ENCODE data around the gene NRL.
"Not testable (repeated sequence)": the region's sequence is repeated elsewhere in the genome, so short reads cannot be mapped to it uniquely, and the experiment has no call there.

The NRL gene

GRCh38 chr14:24050753-24051152, 64.0 kb downstream of the NRL start:
- not testable (repeated sequence) for H3K4me1 ChIP-seq (ENCODE audit: control insufficient read depth, insufficient read depth, low read length)

GRCh38 chr14:24049002-24049401, 65.7 kb downstream of the NRL start:
- not testable (repeated sequence) for H3K27me3 ChIP-seq (ENCODE audit: control insufficient read depth, insufficient read depth, low read length); H3K9ac ChIP-seq (ENCODE audit: low read length); H3K4me1 ChIP-seq (ENCODE audit: control insufficient read depth, insufficient read depth, low read length); H3K27ac ChIP-seq (ENCODE audit: low read depth, low read length); H3K36me3 ChIP-seq (ENCODE audit: control insufficient read depth, insufficient read depth, low read length); H3K4me3 ChIP-seq (ENCODE audit: low read length)

More at GRCh38 chr14:24050753-24051152, 64.0 kb downstream of the NRL start:
- H3K9ac ChIP-seq (ENCODE audit: low read length); H3K36me3 ChIP-seq (ENCODE audit: control insufficient read depth, insufficient read depth, low read length); H3K27ac ChIP-seq (ENCODE audit: low read depth, low read length); H3K4me3 ChIP-seq (ENCODE audit: low read length); H3K27me3 ChIP-seq (ENCODE audit: control insufficient read depth, insufficient read depth, low read length): not testable (repeated sequence)

GRCh38 chr14:24042746-24043145, 72.0 kb downstream of the NRL start:
- H3K9ac ChIP-seq (ENCODE audit: low read length), result no peak overlapping the region
- no peak overlapping the region for H3K4me3 ChIP-seq (ENCODE audit: low read length)
- no peaks in the 10 kb centered on the region for H3K27me3 ChIP-seq (ENCODE audit: control insufficient read depth, insufficient read depth, low read length)
- no peaks in the 10 kb centered on the region for H3K4me1 ChIP-seq (ENCODE audit: control insufficient read depth, insufficient read depth, low read length)
- H3K27ac ChIP-seq (ENCODE audit: low read depth, low read length), result no peak overlapping the region
- H3K36me3 ChIP-seq (ENCODE audit: control insufficient read depth, insufficient read depth, low read length), result no peaks in the 10 kb centered on the region

- H3K27ac ChIP-seq (ENCODE audit: low read depth, low read length), result no peak overlapping the region
- no peaks in the 10 kb centered on the region for H3K4me1 ChIP-seq (ENCODE audit: control insufficient read depth, insufficient read depth, low read length)
- no peaks in the 10 kb centered on the region for H3K36me3 ChIP-seq (ENCODE audit: control insufficient read depth, insufficient read depth, low read length)
- H3K4me3 ChIP-seq (ENCODE audit: low read length), result no peak overlapping the region
- no peaks in the 10 kb centered on the region for H3K27me3 ChIP-seq (ENCODE audit: control insufficient read depth, insufficient read depth, low read length)
- H3K9ac ChIP-seq (ENCODE audit: low read length), result no peak overlapping the region
These were observed 74.1 kb downstream of the NRL start for GRCh38 chr14:24040692-24041091.

- Histone ChIP-seq H3K27me3 (ENCODE audit: control insufficient read depth, insufficient read depth, low read length) (no peaks in the 10 kb centered on the region), H3K27ac (ENCODE audit: low read depth, low read length) (no peak overlapping the region), H3K4me3 (ENCODE audit: low read length) (no peak overlapping the region), H3K9ac (ENCODE audit: low read length) (no peak overlapping the region), H3K4me1 (ENCODE audit: control insufficient read depth, insufficient read depth, low read length) (no peaks in the 10 kb centered on the region), H3K36me3 (ENCODE audit: control insufficient read depth, insufficient read depth, low read length) (no peaks in the 10 kb centered on the region)
These were observed 76.1 kb downstream of the NRL start for GRCh38 chr14:24038686-24039085.

GRCh38 chr14:24037658-24038037, 77.1 kb downstream of the NRL start:
- Histone ChIP-seq H3K36me3 (ENCODE audit: control insufficient read depth, insufficient read depth, low read length) (no peaks in the 10 kb centered on the region), H3K4me3 (ENCODE audit: low read length) (no peak overlapping the region), H3K9ac (ENCODE audit: low read length) (no peak overlapping the region), H3K27me3 (ENCODE audit: control insufficient read depth, insufficient read depth, low read length) (no peaks in the 10 kb centered on the region), H3K27ac (ENCODE audit: low read depth, low read length) (no peak overlapping the region), H3K4me1 (ENCODE audit: control insufficient read depth, insufficient read depth, low read length) (no peaks in the 10 kb centered on the region)

GRCh38 chr14:24036963-24037657, 77.6 kb downstream of the NRL start:
- H3K9ac ChIP-seq (ENCODE audit: low read length); H3K27me3 ChIP-seq (ENCODE audit: control insufficient read depth, insufficient read depth, low read length); H3K4me1 ChIP-seq (ENCODE audit: control insufficient read depth, insufficient read depth, low read length); H3K36me3 ChIP-seq (ENCODE audit: control insufficient read depth, insufficient read depth, low read length): not testable (repeated sequence)
- H3K27ac ChIP-seq (ENCODE audit: low read depth, low read length), result peak overlapping the region; percentile 79
- peak overlapping the region; percentile 86 for H3K4me3 ChIP-seq (ENCODE audit: low read length)

GRCh38 chr14:24036169-24036962, 78.4 kb downstream of the NRL start:
- Histone ChIP-seq H3K27ac (ENCODE audit: low read depth, low read length) (peak overlapping the region; percentile 79), H3K36me3 (ENCODE audit: control insufficient read depth, insufficient read depth, low read length) (no peaks in the 10 kb centered on the region), H3K9ac (ENCODE audit: low read length) (peak overlapping the region; percentile 61), H3K4me1 (ENCODE audit: control insufficient read depth, insufficient read depth, low read length) (no peaks in the 10 kb centered on the region), H3K27me3 (ENCODE audit: control insufficient read depth, insufficient read depth, low read length) (no peaks in the 10 kb centered on the region), H3K4me3 (ENCODE audit: low read length) (peak overlapping the region; percentile 86)

- not testable (repeated sequence) for H3K27me3 ChIP-seq (ENCODE audit: control insufficient read depth, insufficient read depth, low read length); H3K36me3 ChIP-seq (ENCODE audit: control insufficient read depth, insufficient read depth, low read length); H3K9ac ChIP-seq (ENCODE audit: low read length); H3K4me1 ChIP-seq (ENCODE audit: control insufficient read depth, insufficient read depth, low read length); H3K4me3 ChIP-seq (ENCODE audit: low read length)
- H3K27ac ChIP-seq (ENCODE audit: low read depth, low read length), result peak overlapping the region; percentile 79
These were observed 79.0 kb downstream of the NRL start for GRCh38 chr14:24035769-24036168.

GRCh38 chr14:24032727-24033418, 81.9 kb downstream of the NRL start:
- no peak overlapping the region for H3K4me3 ChIP-seq (ENCODE audit: low read length)

GRCh38 chr14:24031331-24031730, 83.4 kb downstream of the NRL start:
- not testable (repeated sequence) for H3K27ac ChIP-seq (ENCODE audit: low read depth, low read length); H3K4me3 ChIP-seq (ENCODE audit: low read length); H3K4me1 ChIP-seq (ENCODE audit: control insufficient read depth, insufficient read depth, low read length); H3K27me3 ChIP-seq (ENCODE audit: control insufficient read depth, insufficient read depth, low read length); H3K36me3 ChIP-seq (ENCODE audit: control insufficient read depth, insufficient read depth, low read length); H3K9ac ChIP-seq (ENCODE audit: low read length)

More at GRCh38 chr14:24032727-24033418, 81.9 kb downstream of the NRL start:
- no peaks in the 10 kb centered on the region for H3K36me3 ChIP-seq (ENCODE audit: control insufficient read depth, insufficient read depth, low read length)
- H3K4me1 ChIP-seq (ENCODE audit: control insufficient read depth, insufficient read depth, low read length), result no peaks in the 10 kb centered on the region
- no peak overlapping the region for H3K9ac ChIP-seq (ENCODE audit: low read length)
- no peaks in the 10 kb centered on the region for H3K27me3 ChIP-seq (ENCODE audit: control insufficient read depth, insufficient read depth, low read length)
- H3K27ac ChIP-seq (ENCODE audit: low read depth, low read length), result no peak overlapping the region

- not testable (repeated sequence) for H3K27ac ChIP-seq (ENCODE audit: low read depth, low read length); H3K36me3 ChIP-seq (ENCODE audit: control insufficient read depth, insufficient read depth, low read length); H3K4me1 ChIP-seq (ENCODE audit: control insufficient read depth, insufficient read depth, low read length); H3K27me3 ChIP-seq (ENCODE audit: control insufficient read depth, insufficient read depth, low read length); H3K9ac ChIP-seq (ENCODE audit: low read length); H3K4me3 ChIP-seq (ENCODE audit: low read length)
These were observed 85.1 kb downstream of the NRL start for GRCh38 chr14:24029687-24030086.
